ENCODE measurements around the gene OR51B2.
A peak's percentile ranks its signal among the peaks of the same experiment; 100 is the strongest.

OR51B2 gene

DNA sequence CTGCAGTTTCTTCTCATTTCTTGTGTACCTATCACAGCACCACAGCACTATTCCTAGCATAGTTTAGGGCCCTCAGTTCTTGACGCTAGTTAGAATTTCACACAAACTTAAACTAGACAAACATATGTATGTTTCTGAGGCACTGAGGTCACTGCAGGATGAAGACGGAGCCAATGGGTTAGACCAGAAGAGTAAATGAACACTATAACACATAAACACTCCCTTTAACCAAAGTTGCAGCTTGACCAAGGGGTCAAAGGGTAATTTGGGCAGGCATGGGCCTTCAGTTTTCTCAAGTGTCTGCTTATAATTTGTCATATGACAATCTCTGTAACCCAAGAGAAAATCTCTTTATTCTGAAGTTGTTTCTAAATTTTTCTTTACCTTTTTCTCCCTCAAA lies 41.5 kb downstream of the OR51B2 start:
- no peak for DNase-seq

GRCh38 chr11:5281596-5281995 lies 42.5 kb downstream of the OR51B2 start:
- DNase-seq, result no peak

DNA sequence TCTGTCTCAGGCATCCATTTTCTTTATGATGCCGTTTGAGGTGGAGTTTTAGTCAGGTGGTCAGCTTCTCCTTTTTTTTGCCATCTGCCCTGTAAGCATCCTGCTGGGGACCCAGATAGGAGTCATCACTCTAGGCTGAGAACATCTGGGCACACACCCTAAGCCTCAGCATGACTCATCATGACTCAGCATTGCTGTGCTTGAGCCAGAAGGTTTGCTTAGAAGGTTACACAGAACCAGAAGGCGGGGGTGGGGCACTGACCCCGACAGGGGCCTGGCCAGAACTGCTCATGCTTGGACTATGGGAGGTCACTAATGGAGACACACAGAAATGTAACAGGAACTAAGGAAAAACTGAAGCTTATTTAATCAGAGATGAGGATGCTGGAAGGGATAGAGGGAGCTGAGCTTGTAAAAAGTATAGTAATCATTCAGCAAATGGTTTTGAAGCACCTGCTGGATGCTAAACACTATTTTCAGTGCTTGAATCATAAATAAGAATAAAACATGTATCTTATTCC lies 43.5 kb downstream of the OR51B2 start:
- peak; percentile 97 for DNase-seq

- no peak for DNase-seq
Observed at GRCh38 chr11:5279471-5280090, 44.5 kb downstream of the OR51B2 start.

DNA sequence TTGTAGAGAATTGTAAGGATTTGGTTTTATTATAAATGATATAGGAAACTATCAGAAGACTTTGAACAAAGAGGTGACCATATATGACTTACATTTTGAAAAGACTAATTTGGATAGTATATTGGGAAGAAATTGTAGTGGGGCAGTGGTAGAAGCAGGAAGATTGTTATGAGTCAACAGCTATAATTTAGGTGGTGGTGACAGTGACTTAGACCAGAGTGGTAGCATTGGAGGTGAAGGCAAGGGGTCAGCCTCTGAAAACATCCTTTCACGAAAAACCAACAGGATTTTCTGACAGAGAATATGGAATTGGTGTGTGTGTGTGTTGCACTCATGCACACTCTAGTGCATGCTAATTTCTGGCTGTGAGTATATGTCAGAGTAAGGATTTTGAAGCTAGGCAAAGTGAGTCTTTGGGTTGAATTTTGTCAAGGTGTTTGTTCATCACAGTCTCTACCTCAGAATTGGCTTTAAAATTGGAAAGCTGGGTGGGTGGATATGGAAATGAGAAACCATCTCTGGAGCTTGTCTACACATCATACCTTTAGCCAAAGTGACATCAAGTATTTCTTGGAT lies 46.2 kb downstream of the OR51B2 start:
- DNase-seq, result no peak

DNA sequence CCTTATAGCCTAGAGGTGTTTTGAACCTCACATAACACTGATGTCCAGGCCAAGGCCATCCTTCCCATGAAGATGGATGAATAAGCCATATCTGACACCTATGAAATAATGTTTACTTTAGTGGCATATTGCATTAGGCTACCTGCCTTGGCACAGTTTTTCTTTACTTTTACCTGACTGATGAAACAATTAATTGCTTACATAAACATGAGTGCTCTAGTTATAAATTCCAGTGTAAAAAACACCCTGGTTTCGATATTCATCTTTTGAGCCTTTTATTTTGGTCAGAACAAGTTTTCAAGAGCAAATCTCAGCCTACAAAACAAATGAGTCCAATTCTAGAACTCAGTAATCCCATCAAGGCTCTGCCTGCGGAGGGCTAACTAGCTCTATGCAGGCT lies 47.4 kb downstream of the OR51B2 start:
- no peak for DNase-seq

DNA sequence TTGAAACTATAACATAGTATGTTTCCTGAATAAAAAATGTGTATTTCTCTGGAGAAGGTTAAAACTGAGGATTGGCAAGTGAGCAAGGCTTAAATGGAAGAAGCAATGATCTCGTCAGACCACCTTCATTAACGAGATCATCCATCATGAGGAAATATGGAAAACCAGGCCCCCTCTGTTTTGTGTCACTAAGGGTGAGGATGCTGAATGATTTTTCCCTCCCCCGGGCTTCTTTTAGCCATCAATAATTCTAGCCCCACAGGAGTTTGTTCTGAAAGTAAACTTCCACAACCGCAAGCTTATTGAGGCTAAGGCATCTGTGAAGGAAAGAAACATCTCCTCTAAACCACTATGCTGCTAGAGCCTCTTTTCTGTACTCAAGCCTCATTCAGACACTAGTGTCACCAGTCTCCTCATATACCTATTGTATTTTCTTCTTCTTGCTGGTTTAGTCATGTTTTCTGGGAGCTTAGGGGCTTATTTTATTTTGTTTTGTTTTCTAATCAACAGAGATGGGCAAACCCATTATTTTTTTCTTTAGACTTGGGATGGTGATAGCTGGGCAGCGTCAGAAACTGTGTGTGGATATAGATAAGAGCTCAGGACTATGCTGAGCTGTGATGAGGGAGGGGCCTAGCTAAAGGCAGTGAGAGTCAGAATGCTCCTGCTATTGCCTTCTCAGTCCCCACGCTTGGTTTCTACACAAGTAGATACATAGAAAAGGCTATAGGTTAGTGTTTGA lies 48.6 kb downstream of the OR51B2 start:
- DNase-seq, result no peak

- no peak for DNase-seq
Observed at GRCh38 chr11:5274395-5274794, 49.7 kb downstream of the OR51B2 start.

All from fibroblast of skin of back (primary cell).